H1 (cell line): ENCODE results near the gene SLCO2A1. TPM values are rescaled to one million over a fixed set of nuclear protein-coding genes. Genes with fewer than 3 reads are reported as not detected.
A peak's percentile ranks its signal among the peaks of the same experiment; 100 is the strongest.

Experiments used
- CTCF ChIA-PET: fragments of 300-600 bp; sonication (Branson Sonifier 250); formaldehyde crosslinking; loops from one replicate; lab custom pipeline; 2021; ENCODE audit not compliant: partially characterized antibody; lab: Charles Lee
- POLR2A ChIA-PET: fragments of 300-600 bp; sonication (Branson Sonifier 250); formaldehyde crosslinking; loops from one replicate; lab custom pipeline; 2021; ENCODE audit warnings: inconsistent platforms; ENCODE audit not compliant: partially characterized antibody; lab: Charles Lee
- DNase-seq, 2 experiments: peaks; one replicate each; pipeline versions ENCODE4 v3.0.0 to v3.0.0-alpha.2; 2010 to 2022; ENCODE audit warnings: low spot score in 2 of 2, low read depth in 1 of 2, mixed read lengths in 1 of 2
- FAIRE-seq: peaks from 2 replicates; lab custom pipeline; 2011; peaks lifted over from hg19 to GRCh38; lab: Jason Lieb, UNC
- H2AFZ ChIP-seq: 2 replicates; pipeline ENCODE4 v1.8.1; 2012; ENCODE audit warnings: low read length, inconsistent platforms
- H2AK5ac ChIP-seq: 2 replicates; pipeline ENCODE4 v1.6.1; 2013; ENCODE audit warnings: low read depth, low read length
- H2BK120ac ChIP-seq: replicated peaks from 2 replicates; pipeline ENCODE3; 2013; ENCODE audit warnings: low read depth, low read length, inconsistent platforms
- H2BK12ac ChIP-seq: 2 replicates; pipeline ENCODE4 v1.6.1; 2013; ENCODE audit warnings: low read depth, low read length
- H2BK15ac ChIP-seq: 2 replicates; pipeline ENCODE4 v1.6.1; 2013; ENCODE audit warnings: low read length
- H2BK20ac ChIP-seq: 2 replicates; pipeline ENCODE4 v1.6.1; 2013; ENCODE audit warnings: low read length
- H2BK5ac ChIP-seq: 2 replicates; pipeline ENCODE4 v1.6.1; 2013; ENCODE audit warnings: low read depth, low read length
- H3K14ac ChIP-seq: 2 replicates; pipeline ENCODE4 v1.6.1; 2013; ENCODE audit warnings: inconsistent platforms; ENCODE audit not compliant: insufficient read length
- H3K18ac ChIP-seq: 2 replicates; pipeline ENCODE4 v1.6.1; 2013; ENCODE audit warnings: low read length; ENCODE audit errors: extremely low read depth
- H3K23ac ChIP-seq: 2 replicates; pipeline ENCODE4 v1.6.1; 2013; ENCODE audit warnings: inconsistent platforms; ENCODE audit not compliant: insufficient read length
- H3K23me2 ChIP-seq: 2 replicates; pipeline ENCODE4 v1.6.1; 2013; ENCODE audit warnings: low read depth, low read length
- H3K27ac ChIP-seq: 2 replicates; pipeline ENCODE4 v1.6.1; 2011; ENCODE audit warnings: low read depth, low read length, inconsistent platforms
- H3K27me3 ChIP-seq, 4 experiments: replicated peaks in 1 of 4; 1 replicate in 1 of 4; 2 replicates in 3 of 4; pipeline versions ENCODE4 v1.6.1 to v1.8.1; 2011 to 2013; ENCODE audit warnings: low read length in 3 of 4, mild to moderate bottlenecking in 3 of 4, inconsistent platforms in 2 of 4, mixed read lengths in 2 of 4, moderate library complexity in 1 of 4; ENCODE audit not compliant: control insufficient read depth in 3 of 4, insufficient read depth in 3 of 4; ENCODE audit errors: extremely low read depth in 1 of 4
- H3K36me3 ChIP-seq, 4 experiments: 2 replicates each; pipeline versions ENCODE4 v1.6.1 to v1.8.1; 2011 to 2013; ENCODE audit warnings: mild to moderate bottlenecking in 4 of 4, low read length in 3 of 4, moderate library complexity in 2 of 4, control low read depth in 1 of 4, inconsistent platforms in 1 of 4; ENCODE audit not compliant: insufficient read depth in 4 of 4, control insufficient read depth in 2 of 4
- H3K4ac ChIP-seq: replicated peaks from 2 replicates; pipeline ENCODE3; 2013; ENCODE audit warnings: low read length, low read depth, mixed read lengths, inconsistent platforms; ENCODE audit not compliant: insufficient read length
- H3K4me1 ChIP-seq, 4 experiments: replicated peaks in 1 of 4; 1 replicate in 1 of 4; 2 replicates in 3 of 4; pipeline versions ENCODE4 v1.6.1 to v1.8.1; 2011 to 2013; ENCODE audit warnings: low read length in 3 of 4, inconsistent platforms in 2 of 4, mixed read lengths in 1 of 4; ENCODE audit not compliant: insufficient read depth in 4 of 4, control insufficient read depth in 3 of 4
- H3K4me2 ChIP-seq, 2 experiments: 2 replicates each; pipeline versions ENCODE4 v1.6.1 to v1.8.1; 2011 to 2013; ENCODE audit warnings: low read depth in 2 of 2, low read length in 2 of 2, control low read depth in 1 of 2, inconsistent platforms in 1 of 2, mild to moderate bottlenecking in 1 of 2; ENCODE audit not compliant: insufficient read depth in 1 of 2
- H3K4me3 ChIP-seq, 4 experiments: fragments of 200-600, 300-600 bp in 1 of 4; sonication (generic), shearing (Covaris generic), sonication (Bioruptor Twin) in 1 of 4; 2 replicates each; pipeline versions ENCODE4 v1.5.1 to v1.8.1; 2011 to 2016; ENCODE audit warnings: low read length in 4 of 4, low read depth in 3 of 4, control low read depth in 2 of 4, inconsistent platforms in 2 of 4, mild to moderate bottlenecking in 2 of 4, mixed read lengths in 1 of 4, moderate library complexity in 1 of 4; ENCODE audit not compliant: insufficient read depth in 2 of 4; ENCODE audit errors: extremely low read depth in 1 of 4
- H3K56ac ChIP-seq: replicated peaks from 2 replicates; pipeline ENCODE3; 2013; ENCODE audit warnings: low read depth, mild to moderate bottlenecking, mixed read lengths, low read length, inconsistent platforms; ENCODE audit not compliant: insufficient read length
- H3K79me1 ChIP-seq: 2 replicates; pipeline ENCODE4 v1.6.1; 2013; ENCODE audit warnings: low read depth, low read length, control low read depth
- H3K79me2 ChIP-seq, 2 experiments: 2 replicates each; pipeline versions ENCODE4 v1.6.1 to v1.8.1; 2012 to 2013; ENCODE audit warnings: low read length in 2 of 2, mild to moderate bottlenecking in 2 of 2, inconsistent platforms in 1 of 2; ENCODE audit not compliant: insufficient read depth in 2 of 2, control insufficient read depth in 1 of 2
- H3K9ac ChIP-seq, 4 experiments: replicated peaks in 1 of 4; 1 replicate in 1 of 4; 2 replicates in 3 of 4; pipeline versions ENCODE4 v1.6.1 to v1.8.1; 2011 to 2013; ENCODE audit warnings: low read depth in 3 of 4, low read length in 3 of 4, control low read depth in 2 of 4, mild to moderate bottlenecking in 2 of 4, moderate library complexity in 2 of 4, inconsistent platforms in 1 of 4; ENCODE audit errors: extremely low read depth in 1 of 4
- H3K9me3 ChIP-seq, 2 experiments: 2 replicates each; pipeline versions ENCODE4 v1.6.1 to v1.8.1; 2012 to 2013; ENCODE audit warnings: mild to moderate bottlenecking in 2 of 2, moderate library complexity in 2 of 2, control low read depth in 1 of 2, inconsistent platforms in 1 of 2, low read depth in 1 of 2, low read length in 1 of 2, mixed read lengths in 1 of 2; ENCODE audit not compliant: insufficient read depth in 2 of 2
- H4K20me1 ChIP-seq, 2 experiments: replicated peaks in 1 of 2; 2 replicates each; pipeline versions ENCODE3 to v1.8.1; 2011 to 2013; ENCODE audit warnings: inconsistent platforms in 2 of 2, low read length in 2 of 2, mild to moderate bottlenecking in 1 of 2; ENCODE audit not compliant: insufficient read depth in 2 of 2, control insufficient read depth in 1 of 2
- H4K5ac ChIP-seq: 2 replicates; pipeline ENCODE4 v1.6.1; 2013; ENCODE audit warnings: low read length, low read depth, mixed read lengths, inconsistent platforms; ENCODE audit not compliant: insufficient read length
- H4K8ac ChIP-seq: 2 replicates; pipeline ENCODE4 v1.8.0; 2013; ENCODE audit warnings: mild to moderate bottlenecking, moderate library complexity, low read length, inconsistent platforms; ENCODE audit not compliant: insufficient read depth; ENCODE audit errors: extremely low read depth
- H4K91ac ChIP-seq: replicated peaks from 2 replicates; pipeline ENCODE3; 2013; ENCODE audit warnings: low read length, mixed read lengths, inconsistent platforms; ENCODE audit not compliant: insufficient read length
- CBX8 ChIP-seq: fragments of 300-800, 300-1000 bp; sonication (generic); IDR thresholded peaks from 2 replicates; pipeline ENCODE4 v1.7.1; 2016; ENCODE audit warnings: low read depth, low read length, borderline replicate concordance
- EGR1 ChIP-seq: IDR thresholded peaks from 2 replicates; pipeline ENCODE4 v1.6.1; 2011; ENCODE audit warnings: low read depth, low read length, borderline replicate concordance
- HDAC2 ChIP-seq, 2 experiments: fragments of 300-600 bp in 1 of 2; sonication (generic) in 1 of 2; IDR thresholded peaks; 2 replicates each; pipeline ENCODE4 v1.6.1; 2011 to 2012; ENCODE audit warnings: low read depth in 2 of 2, low read length in 2 of 2, mild to moderate bottlenecking in 2 of 2, moderate library complexity in 2 of 2, borderline replicate concordance in 1 of 2, inconsistent platforms in 1 of 2
- KDM1A ChIP-seq: fragments of 200-600, 300-600 bp; sonication (generic); IDR thresholded peaks from 2 replicates; pipeline ENCODE4 v1.7.1; 2016; ENCODE audit warnings: mild to moderate bottlenecking, low read length, borderline replicate concordance
- SIRT6 ChIP-seq: IDR thresholded peaks from one replicate; pipeline ENCODE4 v1.7.1; 2012; ENCODE audit warnings: low read length, inconsistent platforms
- WGBS, 2 experiments: shearing (Covaris generic) in 1 of 2; methylation state at CpG; one replicate each; pipeline versions ENCODE4 v1.1.6 to v1.1.7; 2013 to 2015; ENCODE audit warnings: low lambda C conversion rate in 2 of 2, mixed read lengths in 2 of 2, inconsistent platforms in 1 of 2, low coverage in 1 of 2, missing lambda C conversion rate in 1 of 2; ENCODE audit not compliant: insufficient replicate concordance in 2 of 2, insufficient coverage in 1 of 2, insufficient read length in 1 of 2; ENCODE audit errors: extremely low coverage in 1 of 2, missing lambda C conversion rate in 1 of 2; 5-methylcytosine and 5-hydroxymethylcytosine counted together
- polyA plus RNA-seq, 7 experiments: library from polyadenylated mRNA; depleted of rRNA in 3 of 7; stranded (reverse) in 5 of 7; unstranded in 2 of 7; fragments of >200 nt in 5 of 7; fragments of 200-250 nt in 2 of 7; gene quantifications; 1 replicate in 5 of 7; 2 replicates in 1 of 7; 4 replicates in 1 of 7; pipeline versions ENCODE4 v1.2.1 to v1.2.3, GENCODE V29; 2011 to 2013; ENCODE audit warnings: missing spikeins in 2 of 7, mixed read lengths in 2 of 7
- total RNA-seq: library from RNA; stranded (reverse); fragmentation: NEBNext Ultra II Directional; extraction: Animal tissue kit (Norgen Biotek cat#: 25700); gene quantifications from 2 replicates; pipeline ENCODE4 v1.2.1, GENCODE V29; 2021

SLCO2A1 gene
- total and polyA plus RNA-seq, 2 of the 8 experiments (the other 6 are each of a cell fraction or from before 2014, with no cell fraction given), result 1.1 to 2.3 TPM

- Histone ChIP-seq H3K9me3 (peaks cover 0 to 8% of the 10 kb centered on the region in 2 experiments; a peak in 1 of 4 replicates), H4K8ac (no peak overlapping the region), H3K4me2 (no peak overlapping the region), H3K27me3 (no peaks in the 10 kb centered on the region), H2BK15ac (no peak overlapping the region), H3K18ac (no peak overlapping the region), H2BK120ac (no peak overlapping the region), H3K9ac (no peak overlapping the region), H3K4me3 (no peak overlapping the region), H3K4me1 (no peaks in the 10 kb centered on the region; a peak in 1 of 7 replicates), H2BK12ac (no peak overlapping the region), H4K91ac (no peak overlapping the region), H4K5ac (no peak overlapping the region), H3K36me3 (no peaks in the 10 kb centered on the region; a peak in 1 of 8 replicates), H3K56ac (no peak overlapping the region), H2BK5ac (no peak overlapping the region), H2BK20ac (no peak overlapping the region), H3K79me1 (no peaks in the 10 kb centered on the region), H2AK5ac (no peak overlapping the region), H3K4ac (no peak overlapping the region), H3K27ac (no peak overlapping the region), H3K14ac (no peak overlapping the region), H3K23ac (no peak overlapping the region), H4K20me1 (no peaks in the 10 kb centered on the region), H3K79me2 (no peaks in the 10 kb centered on the region), H2AFZ (no peak overlapping the region), H3K23me2 (no peaks in the 10 kb centered on the region)
- TF ChIP-seq SIRT6, result no peak
- TF ChIP-seq EGR1, result no peak
- no peak for TF ChIP-seq CBX8
- TF ChIP-seq KDM1A, result no peak
- no peak for TF ChIP-seq HDAC2 (IDR thresholded peaks at IDR 0.05; ENCODE audit: borderline replicate concordance in 1 of 2, low read depth in 2 of 2, low read length in 2 of 2)
- FAIRE-seq (no peak), DNase-seq (peak in 1 of 2 experiments; percentile 27)
- ChIA-PET CTCF (interaction anchor here (0.8 to 1.6 kb wide), 3 partner anchors 100 to 109 kb away, joined by 3 to 6 read pairs (median 4); no protein-coding TSS in a partner anchor), POLR2A (no interaction called here)
- 86% methylated on average over 5 of the region's 5 CpGs; no CpG with 5 or more reads in 1 of the 2 experiments for WGBS, 2 experiments
These were observed 7.4 kb upstream of the SLCO2A1 start for GRCh38 chr3:134037168-134037567.
